Fibroblast of pulmonary artery (primary cell): ENCODE data around the gene NT5DC1.

Source experiments
- DNase-seq: peaks from one replicate; pipeline ENCODE4 v3.0.0-alpha.2; 2010; ENCODE audit warnings: low read depth
- H3K4me3 ChIP-seq: replicated peaks from 2 replicates; pipeline ENCODE4 v1.5.1; 2011; ENCODE audit warnings: low read depth, mild to moderate bottlenecking, control low read depth, low read length, moderate library complexity
- TF ChIP-seq, protein P1 (sequence below): IDR thresholded peaks from 2 replicates; pipeline ENCODE4 v1.5.1; 2011; ENCODE audit warnings: mild to moderate bottlenecking, control low read depth, low read length, inconsistent platforms; ENCODE audit errors: missing control alignments

NT5DC1 gene

DNA sequence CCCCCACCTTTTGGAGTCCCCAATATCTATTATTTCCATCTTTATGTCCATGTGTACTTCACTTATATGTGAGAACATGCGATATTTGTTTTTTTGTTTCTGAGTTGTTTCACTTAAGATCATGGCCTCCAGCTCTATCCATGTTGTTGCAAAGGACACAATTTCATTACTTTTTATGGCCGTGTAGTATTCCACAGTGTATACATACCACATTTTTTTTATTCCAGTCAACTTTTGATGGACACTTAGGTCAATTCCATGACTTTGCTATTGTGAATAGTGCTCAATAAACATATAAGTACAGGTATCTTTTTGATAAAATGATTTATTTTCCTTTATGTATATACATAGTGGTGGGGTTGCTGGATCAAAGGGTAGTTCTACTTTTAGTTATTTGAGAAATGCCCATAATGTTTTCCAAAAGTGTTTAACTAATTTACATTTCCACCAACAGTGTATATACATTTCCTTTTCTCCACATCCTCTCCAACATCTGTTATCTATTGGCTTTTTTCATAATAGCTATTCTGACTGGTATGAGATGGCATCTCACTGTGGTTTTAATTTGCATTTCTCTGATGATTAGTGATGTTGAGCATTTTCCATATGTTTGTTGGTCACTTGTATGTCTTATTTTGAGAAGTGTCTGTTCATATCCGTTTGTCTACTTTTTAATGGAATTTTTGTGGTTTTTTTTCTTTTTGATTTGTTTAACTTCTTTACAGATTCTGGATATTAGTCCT is 59.3 kb downstream of the NT5DC1 start:
- H3K4me3 ChIP-seq: no peak overlapping the region
- TF ChIP-seq, protein P1, sequence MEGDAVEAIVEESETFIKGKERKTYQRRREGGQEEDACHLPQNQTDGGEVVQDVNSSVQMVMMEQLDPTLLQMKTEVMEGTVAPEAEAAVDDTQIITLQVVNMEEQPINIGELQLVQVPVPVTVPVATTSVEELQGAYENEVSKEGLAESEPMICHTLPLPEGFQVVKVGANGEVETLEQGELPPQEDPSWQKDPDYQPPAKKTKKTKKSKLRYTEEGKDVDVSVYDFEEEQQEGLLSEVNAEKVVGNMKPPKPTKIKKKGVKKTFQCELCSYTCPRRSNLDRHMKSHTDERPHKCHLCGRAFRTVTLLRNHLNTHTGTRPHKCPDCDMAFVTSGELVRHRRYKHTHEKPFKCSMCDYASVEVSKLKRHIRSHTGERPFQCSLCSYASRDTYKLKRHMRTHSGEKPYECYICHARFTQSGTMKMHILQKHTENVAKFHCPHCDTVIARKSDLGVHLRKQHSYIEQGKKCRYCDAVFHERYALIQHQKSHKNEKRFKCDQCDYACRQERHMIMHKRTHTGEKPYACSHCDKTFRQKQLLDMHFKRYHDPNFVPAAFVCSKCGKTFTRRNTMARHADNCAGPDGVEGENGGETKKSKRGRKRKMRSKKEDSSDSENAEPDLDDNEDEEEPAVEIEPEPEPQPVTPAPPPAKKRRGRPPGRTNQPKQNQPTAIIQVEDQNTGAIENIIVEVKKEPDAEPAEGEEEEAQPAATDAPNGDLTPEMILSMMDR: no peak
- DNase-seq: no peak

DNA sequence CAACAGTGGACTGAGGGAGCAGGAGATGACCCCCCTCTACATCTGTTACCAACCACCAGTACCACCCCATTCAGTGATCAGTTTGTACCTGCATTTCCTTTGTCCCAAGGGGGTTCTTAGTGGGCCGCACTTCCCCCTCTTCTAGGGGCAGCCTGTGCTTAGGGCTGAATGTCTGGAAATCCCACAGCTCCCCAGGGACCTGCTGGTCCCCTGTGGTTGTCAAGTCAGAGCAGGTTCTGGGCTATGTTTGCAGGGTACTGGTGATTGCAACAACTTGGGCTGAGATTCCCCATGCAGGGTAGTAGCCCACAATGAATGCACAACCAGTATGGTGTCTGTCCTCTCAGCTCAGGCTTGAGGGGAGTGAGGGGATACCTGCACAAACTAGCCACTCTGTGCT is 64.9 kb downstream of the NT5DC1 start:
- H3K4me3 ChIP-seq: no peak overlapping the region
- TF ChIP-seq, protein P1: no peak
- no peak for DNase-seq

DNA sequence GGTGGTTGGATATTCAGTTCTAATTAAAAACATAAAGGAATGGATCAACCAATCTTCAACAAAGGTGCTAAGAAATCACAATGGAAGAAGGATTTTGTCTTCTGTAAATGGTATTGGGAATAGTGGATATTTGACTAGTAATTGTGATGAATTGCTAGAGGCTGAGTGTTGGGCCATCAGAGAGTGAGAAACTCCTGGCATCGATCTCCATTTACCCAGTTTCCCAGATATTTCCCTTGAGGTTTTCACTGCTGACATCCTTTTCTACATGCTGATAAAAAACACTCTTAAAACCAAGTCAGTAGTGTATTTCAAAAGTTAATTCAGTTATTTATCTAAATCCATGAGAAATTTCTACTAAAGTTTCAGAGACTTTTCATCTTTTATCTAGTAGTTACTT is 65.7 kb downstream of the NT5DC1 start:
- no peak overlapping the region for H3K4me3 ChIP-seq
- TF ChIP-seq, protein P1: no peak
- no peak for DNase-seq

DNA sequence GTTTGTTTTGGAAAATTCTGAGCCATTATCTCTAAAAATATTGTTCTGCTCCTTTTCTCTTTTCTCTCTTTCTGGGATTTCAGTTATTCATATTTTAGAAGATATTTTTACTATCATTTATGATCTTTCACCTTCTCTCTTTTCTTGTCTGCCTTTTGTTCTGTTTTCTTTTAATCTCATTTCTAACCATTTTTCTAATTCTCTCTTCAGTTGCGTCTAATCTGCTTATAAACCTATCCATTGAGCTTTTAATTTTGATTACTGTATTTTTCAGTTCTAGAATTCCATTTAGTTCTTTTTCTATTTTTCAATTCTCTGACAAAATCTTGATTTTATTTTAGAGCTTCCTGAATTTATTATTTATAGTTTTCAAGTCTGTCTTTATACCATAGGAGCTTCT is 67.5 kb downstream of the NT5DC1 start:
- no peak overlapping the region for H3K4me3 ChIP-seq
- TF ChIP-seq, protein P1: no peak
- DNase-seq: no peak

DNA sequence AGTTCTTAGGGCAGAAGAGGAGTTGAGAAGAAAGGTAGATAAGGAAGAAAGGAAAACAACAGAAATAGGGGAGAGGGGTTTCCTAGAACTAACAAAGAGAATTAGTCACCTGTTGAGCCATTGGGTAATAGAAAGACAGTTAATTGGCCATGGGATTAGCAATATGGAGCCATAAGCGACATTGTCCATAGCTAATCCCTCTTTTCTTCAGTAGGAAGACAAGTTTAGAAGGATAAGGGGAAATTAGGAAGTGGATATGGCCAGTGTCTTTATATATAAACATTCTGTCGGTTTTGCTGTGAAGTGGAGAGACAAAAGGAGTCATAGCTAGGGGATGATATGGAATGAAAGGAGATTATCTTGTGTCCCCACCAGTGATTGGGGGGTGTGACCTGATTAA is 69.2 kb downstream of the NT5DC1 start:
- TF ChIP-seq, protein P1: no peak
- DNase-seq: no peak
- H3K4me3 ChIP-seq: no peak overlapping the region

DNA sequence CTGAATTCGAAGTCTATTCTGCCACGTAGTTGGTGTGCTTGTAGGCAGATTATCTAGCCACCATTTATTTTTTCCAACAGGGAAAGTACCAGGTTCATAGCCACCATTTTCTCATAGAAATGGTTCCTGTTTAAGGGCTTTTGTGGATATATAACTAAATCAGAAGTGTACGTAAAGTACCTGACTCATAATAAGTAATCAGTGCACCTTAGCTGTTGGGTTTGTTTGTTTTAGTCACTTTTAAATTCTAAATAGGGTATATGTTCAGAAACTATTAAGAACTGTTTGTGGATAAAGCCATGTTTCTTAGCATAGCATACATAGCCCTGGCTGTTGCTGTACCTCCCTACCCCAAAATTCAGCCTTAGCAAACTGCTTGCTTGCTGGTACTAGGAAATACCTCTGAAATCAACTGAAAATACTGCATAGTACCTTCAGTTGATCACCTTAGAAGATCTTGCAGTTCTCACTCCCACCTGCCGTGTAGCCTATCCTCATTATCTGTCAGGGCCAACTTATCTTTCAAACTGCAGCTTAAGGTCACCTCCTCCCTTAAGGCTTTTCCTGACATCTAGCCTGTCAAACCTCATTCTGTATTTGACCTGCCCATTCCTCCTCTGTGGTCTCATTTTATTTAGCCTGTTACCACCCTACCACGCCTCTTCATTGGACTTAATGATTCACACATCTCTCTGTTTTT is 69.9 kb downstream of the NT5DC1 start:
- TF ChIP-seq, protein P1: no peak
- no peak for DNase-seq
- no peak overlapping the region for H3K4me3 ChIP-seq
